ENCODE measurements around the gene LARGE1.

DNA sequence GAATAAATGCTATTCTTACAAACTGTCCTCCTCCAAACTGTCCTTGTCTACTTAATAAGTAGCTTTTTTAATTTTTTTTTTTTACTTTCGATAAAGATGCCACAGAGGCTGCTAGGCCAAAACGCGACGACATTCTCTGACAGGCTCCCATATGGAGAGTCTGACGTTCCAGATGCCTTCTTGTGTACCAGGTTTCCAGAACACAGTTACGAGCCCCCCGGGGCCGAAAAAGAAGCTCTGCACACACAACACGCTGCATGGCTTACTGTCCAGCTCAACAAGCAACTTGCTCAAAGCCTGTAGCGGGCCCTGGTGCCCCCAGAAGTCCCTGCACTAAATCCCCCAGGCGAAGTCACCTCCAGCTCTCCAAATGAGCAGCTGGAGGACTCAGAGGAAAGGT is 39.3 kb downstream of the LARGE1 start:
- TF ChIP-seq, protein P1, sequence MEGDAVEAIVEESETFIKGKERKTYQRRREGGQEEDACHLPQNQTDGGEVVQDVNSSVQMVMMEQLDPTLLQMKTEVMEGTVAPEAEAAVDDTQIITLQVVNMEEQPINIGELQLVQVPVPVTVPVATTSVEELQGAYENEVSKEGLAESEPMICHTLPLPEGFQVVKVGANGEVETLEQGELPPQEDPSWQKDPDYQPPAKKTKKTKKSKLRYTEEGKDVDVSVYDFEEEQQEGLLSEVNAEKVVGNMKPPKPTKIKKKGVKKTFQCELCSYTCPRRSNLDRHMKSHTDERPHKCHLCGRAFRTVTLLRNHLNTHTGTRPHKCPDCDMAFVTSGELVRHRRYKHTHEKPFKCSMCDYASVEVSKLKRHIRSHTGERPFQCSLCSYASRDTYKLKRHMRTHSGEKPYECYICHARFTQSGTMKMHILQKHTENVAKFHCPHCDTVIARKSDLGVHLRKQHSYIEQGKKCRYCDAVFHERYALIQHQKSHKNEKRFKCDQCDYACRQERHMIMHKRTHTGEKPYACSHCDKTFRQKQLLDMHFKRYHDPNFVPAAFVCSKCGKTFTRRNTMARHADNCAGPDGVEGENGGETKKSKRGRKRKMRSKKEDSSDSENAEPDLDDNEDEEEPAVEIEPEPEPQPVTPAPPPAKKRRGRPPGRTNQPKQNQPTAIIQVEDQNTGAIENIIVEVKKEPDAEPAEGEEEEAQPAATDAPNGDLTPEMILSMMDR (IDR thresholded peaks at IDR 0.05; ENCODE audit: low read length) = no peak
- TF ChIP-seq EZH2 (IDR thresholded peaks at IDR 0.05; ENCODE audit: borderline replicate concordance, low read length) = no peak
